GM21423 (cell line): ENCODE data around the gene IPO4.

Source experiments
- ATAC-seq: cut with Tn5 transposase; IDR thresholded peaks from one replicate; pipeline ENCODE4 v1.9.1; 2021; ENCODE audit warnings: mild to moderate bottlenecking, moderate library complexity; ENCODE audit not compliant: unreplicated experiment

IPO4 gene

DNA sequence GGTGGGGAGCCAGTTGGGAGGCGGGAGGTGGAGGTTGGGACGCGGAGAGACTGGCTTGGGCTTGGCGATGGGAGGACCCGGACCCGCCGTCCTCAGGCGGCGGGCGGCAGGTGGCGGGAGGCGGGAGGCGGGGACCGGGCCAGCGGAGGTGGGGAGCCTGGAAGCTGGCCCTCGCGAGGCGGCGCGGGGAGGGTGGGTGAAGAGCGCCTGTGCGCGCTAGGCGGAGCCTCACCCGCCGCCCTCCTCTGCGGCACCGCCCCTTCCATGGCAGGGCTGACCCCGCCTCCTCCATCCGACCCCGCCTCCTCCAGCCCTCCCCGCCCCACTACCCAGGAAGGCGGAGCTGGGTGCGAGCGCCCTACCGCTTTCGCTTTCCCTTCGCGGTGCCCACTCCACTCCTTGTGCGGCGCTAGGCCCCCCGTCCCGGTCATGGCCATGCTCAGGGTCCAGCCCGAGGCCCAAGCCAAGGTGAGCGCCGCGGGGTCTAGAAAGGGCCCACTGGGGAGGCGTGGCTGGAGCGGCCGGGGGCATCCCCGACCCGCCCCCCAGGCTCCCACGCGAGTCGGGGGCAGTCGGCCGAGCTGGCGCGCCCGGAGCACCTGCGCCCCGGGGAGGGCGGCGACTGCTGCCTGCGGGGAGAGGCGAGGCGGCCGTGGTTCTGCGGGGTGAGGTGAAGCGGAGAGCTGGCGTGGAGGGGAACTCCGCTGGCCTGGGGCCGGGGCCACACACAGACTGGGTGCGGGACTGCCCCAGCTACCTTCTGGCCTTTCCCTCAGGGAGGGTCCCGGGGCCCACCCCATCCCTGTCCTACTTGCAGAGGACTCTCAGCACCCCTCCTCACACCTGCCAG is 52.6 kb downstream of the IPO4 start, which contains the start of gene PSME1:
Gene PSME1 (plus strand): TSS at position 361 of the 850 bp plus-strand sequence. CDS start 69 bp downstream, at position 430.
- peak; percentile 84 for ATAC-seq

- ATAC-seq, result no peak
These were observed 53.1 kb downstream of the IPO4 start for GRCh38 chr14:24135584-24135833.

DNA sequence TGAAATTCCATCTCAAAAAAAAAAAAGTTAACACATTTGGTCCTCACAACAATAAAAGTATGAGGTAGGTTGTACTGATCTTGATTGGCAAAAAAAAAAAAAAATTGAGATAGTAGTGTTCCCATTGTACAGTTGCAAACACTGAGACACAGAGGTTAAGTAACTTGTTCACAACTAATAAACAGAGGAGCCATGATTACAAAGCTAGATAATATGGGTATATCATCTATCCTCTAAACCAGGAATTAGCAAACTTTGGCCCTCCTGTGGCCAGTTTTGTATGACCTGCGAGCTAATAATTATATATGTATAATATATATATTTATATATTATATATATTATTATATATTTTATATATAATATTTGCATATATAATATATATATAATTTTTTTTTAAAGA is 54.9 kb downstream of the IPO4 start:
- ATAC-seq, result no peak

GRCh38 chr14:24132976-24133375 is 55.6 kb downstream of the IPO4 start:
- no peak for ATAC-seq

GRCh38 chr14:24132061-24132685 is 56.4 kb downstream of the IPO4 start:
- no peak for ATAC-seq

GRCh38 chr14:24131549-24131966 is 57.1 kb downstream of the IPO4 start:
- ATAC-seq, result no peak

- no peak for ATAC-seq
These were observed 57.7 kb downstream of the IPO4 start for GRCh38 chr14:24130717-24131548.

DNA sequence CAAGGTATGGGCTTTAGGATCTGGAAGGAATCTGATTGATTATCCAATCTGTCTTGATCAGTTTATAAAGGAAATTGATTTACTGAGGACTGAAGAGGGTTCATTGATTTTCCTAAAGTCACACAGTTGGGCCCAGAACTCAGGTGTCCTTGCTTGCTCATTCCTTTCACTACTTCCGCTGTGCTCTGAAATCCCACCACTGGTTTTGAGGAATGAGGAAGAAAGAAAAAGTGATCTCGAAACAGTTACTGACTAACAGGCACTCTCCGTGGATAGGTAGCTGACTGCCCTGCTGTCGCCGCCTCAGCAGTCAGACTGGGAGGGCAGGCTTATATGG is 58.3 kb downstream of the IPO4 start, which contains the start of gene FITM1:
Gene FITM1 (plus strand): TSS at position 280 of the 337 bp plus-strand sequence. CDS start 905 bp downstream, outside the sequence.
- ATAC-seq, result no peak
